Endothelial cell of hepatic sinusoid (primary cell): ENCODE data around the gene TMEM270.

Source experiments
- in situ Hi-C: cut with HindIII; loops from 2 replicates; pipeline ENCODE4 v1.10.0; 2017; ENCODE audit warnings: low sequenced_read_pairs

The TMEM270 gene

DNA sequence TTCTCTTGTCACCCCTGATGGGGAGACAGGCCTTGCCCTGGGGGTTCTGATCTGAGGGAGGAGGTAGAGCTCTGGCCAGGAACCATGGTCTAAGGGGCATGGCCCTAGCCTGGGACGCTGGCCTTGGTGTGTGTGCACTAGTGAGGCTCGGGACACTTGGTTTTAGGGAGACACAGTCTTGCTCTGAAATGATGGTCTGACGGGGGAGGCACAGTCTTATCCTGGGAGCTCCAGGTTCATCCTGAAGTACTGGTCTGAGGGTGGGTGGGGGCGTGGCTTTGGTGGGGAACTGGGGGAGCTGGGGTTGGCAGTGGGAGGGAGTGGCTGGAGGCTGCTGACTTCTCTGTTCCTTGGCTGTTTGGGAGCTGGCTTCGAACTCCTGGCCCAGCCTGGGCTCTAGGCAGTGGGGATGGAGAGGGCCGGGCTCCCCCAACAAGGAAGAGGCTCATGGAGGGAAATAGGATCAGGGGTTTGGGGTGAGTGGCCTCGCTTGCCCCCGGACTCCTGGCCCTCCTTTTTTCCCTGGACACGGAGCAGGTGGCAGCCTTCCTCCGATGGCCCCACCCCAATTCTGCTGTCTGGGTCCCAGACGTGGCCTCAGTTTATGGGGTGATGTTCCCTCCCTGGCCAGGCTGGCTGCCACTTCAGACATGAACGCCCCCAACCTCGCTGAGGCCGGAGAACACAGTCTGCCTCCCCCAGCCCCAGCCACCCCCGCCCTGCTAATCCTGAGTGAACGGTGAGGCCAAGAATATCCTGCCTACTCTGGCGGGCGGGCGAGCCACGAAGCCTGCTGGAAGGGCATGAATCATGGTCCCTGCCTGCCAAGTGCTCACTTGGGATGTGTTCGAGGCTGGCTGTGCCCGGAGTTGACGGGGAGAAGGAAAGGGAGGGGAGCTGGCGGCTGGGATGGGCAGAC is 43.5 kb downstream of the TMEM270 start:
- in situ Hi-C loops: no loop called here

GRCh38 chr7:73905360-73905759 is 44.4 kb downstream of the TMEM270 start:
- in situ Hi-C loops: no loop called here

GRCh38 chr7:73906874-73907273 is 45.9 kb downstream of the TMEM270 start:
- in situ Hi-C loops: no loop called here

DNA sequence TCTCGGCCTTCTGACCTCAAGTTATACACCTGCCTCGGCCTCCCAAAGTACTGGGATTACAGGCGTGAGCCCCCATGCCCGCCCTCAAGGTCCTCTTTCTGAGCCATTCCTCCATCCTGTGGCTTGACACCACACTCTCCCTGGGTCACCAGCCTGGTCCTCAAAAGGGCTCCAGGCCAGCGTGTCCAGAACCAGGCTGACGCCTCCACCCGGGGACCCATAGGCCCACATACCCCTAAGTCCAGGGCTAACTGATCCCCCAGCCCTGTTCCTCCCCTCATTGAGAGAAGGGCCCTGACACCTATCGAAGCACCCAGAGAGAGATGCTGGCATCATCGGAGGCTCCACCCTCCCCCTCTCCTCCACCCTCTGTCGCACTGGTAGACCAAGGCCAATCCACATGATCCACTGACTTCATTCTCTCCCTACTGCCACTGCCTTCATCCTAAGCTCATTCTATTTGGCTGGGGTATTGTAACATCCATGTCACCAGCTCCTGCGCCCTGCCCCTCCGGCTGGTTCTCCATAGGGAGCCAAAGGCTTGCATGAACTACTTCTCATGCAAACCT is 46.7 kb downstream of the TMEM270 start:
- in situ Hi-C loops: no loop called here

DNA sequence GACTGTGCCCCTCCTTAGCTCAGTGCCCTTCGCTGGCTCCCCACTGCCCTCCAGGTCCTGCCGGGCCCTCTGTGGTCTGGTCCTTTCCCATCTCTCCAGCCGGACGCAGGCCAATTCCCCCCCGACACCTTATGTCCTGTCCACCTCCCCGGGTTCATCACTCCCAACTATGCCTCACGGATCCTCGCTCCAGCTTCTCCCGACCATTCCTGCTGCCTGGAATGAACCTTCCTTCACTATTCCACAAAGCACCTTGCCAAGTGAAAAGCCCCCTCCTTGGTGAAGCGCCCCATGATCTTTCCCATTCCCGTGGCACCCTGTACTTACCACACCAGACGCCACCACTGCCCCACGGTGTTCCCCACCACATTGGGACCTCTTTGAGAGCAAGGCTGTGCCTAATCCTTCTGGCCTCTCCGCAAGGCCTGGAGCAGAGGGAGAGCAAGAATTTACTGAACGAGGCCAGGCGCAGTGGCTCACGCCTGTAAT is 47.2 kb downstream of the TMEM270 start:
- in situ Hi-C loops: no loop called here

DNA sequence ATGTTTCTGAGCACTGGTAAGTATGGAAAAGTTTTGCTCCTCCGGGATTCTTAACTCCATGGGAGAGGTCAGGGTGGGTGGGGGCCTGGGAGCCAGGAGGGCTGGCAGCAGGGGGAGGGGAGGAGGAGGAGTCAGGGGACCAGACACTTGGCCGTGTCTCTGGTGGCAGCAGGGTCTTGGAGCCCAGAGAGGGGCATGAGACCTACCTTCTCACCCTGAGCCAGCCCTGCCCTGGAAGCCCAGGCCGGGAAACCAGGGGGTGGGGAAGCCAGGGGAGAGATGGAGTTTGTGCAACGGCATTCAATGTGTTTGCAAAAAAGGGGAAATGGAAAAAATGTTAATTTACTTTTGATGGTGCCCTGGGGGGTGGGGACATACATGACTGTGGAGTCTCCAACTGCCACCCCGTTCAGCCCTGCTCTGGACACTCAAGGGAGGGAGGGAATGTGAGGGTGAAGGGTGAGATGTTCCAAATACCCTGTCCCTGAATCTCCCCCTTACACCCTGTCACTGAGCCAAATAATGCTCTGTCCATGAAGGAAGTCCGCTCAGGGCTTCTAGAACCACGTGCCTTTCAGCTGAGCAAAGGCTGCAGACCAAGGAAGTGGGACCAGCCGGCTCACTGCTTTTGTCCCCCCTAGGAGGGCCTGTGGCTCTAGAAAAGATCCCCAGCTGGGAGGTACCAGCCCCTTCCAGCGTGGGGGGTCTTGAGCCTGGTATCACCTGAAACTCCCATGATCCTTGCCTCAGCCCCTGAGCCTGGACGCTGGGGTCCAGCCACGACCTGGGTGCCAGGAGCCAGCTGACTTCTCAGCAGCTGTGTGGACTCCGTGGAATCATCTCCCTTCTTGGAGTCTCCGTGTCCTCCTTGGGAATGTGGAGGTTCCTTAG is 48.3 kb downstream of the TMEM270 start:
- in situ Hi-C loops: no loop called here

DNA sequence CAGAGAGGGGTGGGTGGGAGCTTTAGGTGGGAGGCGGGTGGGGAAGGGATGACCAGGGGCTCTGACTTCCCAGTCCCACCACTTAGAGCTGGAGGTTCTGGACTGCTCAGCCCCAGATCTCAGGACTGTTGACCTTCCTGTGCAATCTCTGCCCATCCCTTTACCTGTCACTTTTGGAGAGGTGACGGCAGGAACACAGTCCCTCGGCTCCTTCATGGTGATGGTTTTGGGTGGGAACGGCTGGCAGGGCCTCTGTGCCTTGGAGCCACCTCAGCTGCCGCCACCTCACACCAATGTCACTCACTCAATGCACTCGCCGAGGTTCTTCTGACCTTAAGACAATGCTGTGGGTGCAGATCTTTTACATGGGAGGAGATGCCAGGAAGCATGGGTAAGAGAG is 49.0 kb downstream of the TMEM270 start:
- in situ Hi-C loops: no loop called here

DNA sequence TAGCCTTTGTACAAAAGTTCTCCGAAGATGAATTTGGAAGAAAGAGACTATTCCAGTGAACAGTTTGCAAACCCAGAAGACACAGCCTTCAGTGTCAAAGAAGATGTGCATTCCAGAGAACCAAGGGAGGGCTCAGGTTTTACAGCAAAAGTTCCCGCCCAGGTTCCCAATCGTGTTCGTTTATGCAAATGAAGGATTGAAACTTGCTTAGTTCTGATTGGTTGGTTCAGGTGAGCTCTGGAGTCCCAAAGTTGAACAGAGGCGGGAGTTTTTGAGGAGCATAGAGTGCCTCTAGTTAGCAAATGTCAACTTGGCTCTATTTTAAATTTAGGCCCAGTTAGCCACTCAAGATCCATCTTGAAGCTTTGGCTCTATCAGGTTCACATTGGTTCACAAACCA is 51.3 kb downstream of the TMEM270 start:
- in situ Hi-C loops: no loop called here
